NT2/D1 (cell line): ENCODE measurements around the gene PWWP2B.

Experiments
- YY1 ChIP-seq: IDR thresholded peaks from 2 replicates; pipeline ENCODE4 v1.6.1; 2011; ENCODE audit not compliant: insufficient read length, insufficient read depth
- ZNF274 ChIP-seq: IDR thresholded peaks from 2 replicates; pipeline ENCODE4 v1.6.1; 2011; ENCODE audit warnings: mild to moderate bottlenecking, low read depth, low read length

- TF ChIP-seq YY1 (no peak), ZNF274 (no peak)
These were observed 3.1 kb downstream of the PWWP2B start for GRCh38 chr10:132400041-132400546.
